AG20443 (cell line): ENCODE results near the gene ABCG2.
"Not testable (repeated sequence)": the region's sequence is repeated elsewhere in the genome, so short reads cannot be mapped to it uniquely, and the experiment has no call there.

ENCODE experiments used
- DNase-seq: peaks from one replicate; pipeline ENCODE4 v3.0.0; 2012; ENCODE audit warnings: low spot score, mixed read lengths

ABCG2 gene

GRCh38 chr4:88166608-88167007 is 8.2 kb upstream of the ABCG2 start:
- no peak for DNase-seq

GRCh38 chr4:88163336-88163735 is 4.9 kb upstream of the ABCG2 start:
- DNase-seq, result no peak

GRCh38 chr4:88162626-88163025 is 4.2 kb upstream of the ABCG2 start:
- no peak for DNase-seq

GRCh38 chr4:88159229-88159725 is 838 bp upstream of the ABCG2 start:
- DNase-seq, result peak; percentile 32

- DNase-seq, result no peak
Measured at GRCh38 chr4:88158038-88158488, 376 bp downstream of the ABCG2 start.

- DNase-seq, result not testable (repeated sequence)
Measured at GRCh38 chr4:88152331-88152730, 6.1 kb downstream of the ABCG2 start.

- no peak for DNase-seq
Measured at GRCh38 chr4:88148560-88148959, 9.9 kb downstream of the ABCG2 start.

- no peak for DNase-seq
Measured at GRCh38 chr4:88147799-88148217, 10.6 kb downstream of the ABCG2 start.

- no peak for DNase-seq
Measured at GRCh38 chr4:88146891-88147290, 11.5 kb downstream of the ABCG2 start.

GRCh38 chr4:88144866-88145300 is 13.6 kb downstream of the ABCG2 start:
- DNase-seq, result no peak

- DNase-seq, result no peak
Measured at GRCh38 chr4:88144048-88144447, 14.4 kb downstream of the ABCG2 start.

- peak; percentile 15 for DNase-seq
Measured at GRCh38 chr4:88143504-88143903, 14.9 kb downstream of the ABCG2 start.

GRCh38 chr4:88138561-88138960 is 19.9 kb downstream of the ABCG2 start:
- DNase-seq, result peak; percentile 67

- DNase-seq, result peak; percentile 48
Measured at GRCh38 chr4:88137112-88137511, 21.3 kb downstream of the ABCG2 start.

GRCh38 chr4:88136249-88136648 is 22.2 kb downstream of the ABCG2 start:
- DNase-seq, result no peak

GRCh38 chr4:88135356-88135663 is 23.1 kb downstream of the ABCG2 start:
- no peak for DNase-seq

- no peak for DNase-seq
Measured at GRCh38 chr4:88134536-88135355, 23.7 kb downstream of the ABCG2 start.

- DNase-seq, result no peak
Measured at GRCh38 chr4:88134111-88134510, 24.3 kb downstream of the ABCG2 start.

- DNase-seq, result no peak
Measured at GRCh38 chr4:88130544-88131305, 27.7 kb downstream of the ABCG2 start.

GRCh38 chr4:88130003-88130402 is 28.4 kb downstream of the ABCG2 start:
- DNase-seq, result no peak

- DNase-seq, result not testable (repeated sequence)
Measured at GRCh38 chr4:88122260-88122659, 36.2 kb downstream of the ABCG2 start.

- DNase-seq, result no peak
Measured at GRCh38 chr4:88119943-88120342, 38.5 kb downstream of the ABCG2 start.

GRCh38 chr4:88115587-88115986 is 42.9 kb downstream of the ABCG2 start:
- DNase-seq, result no peak
